GM19452 (cell line): ENCODE results near the gene FKBP2.

ENCODE experiments used
- ATAC-seq: cut with Tn5 transposase; IDR thresholded peaks from one replicate; pipeline ENCODE4 v1.9.1; 2021; ENCODE audit not compliant: unreplicated experiment

The FKBP2 gene

DNA sequence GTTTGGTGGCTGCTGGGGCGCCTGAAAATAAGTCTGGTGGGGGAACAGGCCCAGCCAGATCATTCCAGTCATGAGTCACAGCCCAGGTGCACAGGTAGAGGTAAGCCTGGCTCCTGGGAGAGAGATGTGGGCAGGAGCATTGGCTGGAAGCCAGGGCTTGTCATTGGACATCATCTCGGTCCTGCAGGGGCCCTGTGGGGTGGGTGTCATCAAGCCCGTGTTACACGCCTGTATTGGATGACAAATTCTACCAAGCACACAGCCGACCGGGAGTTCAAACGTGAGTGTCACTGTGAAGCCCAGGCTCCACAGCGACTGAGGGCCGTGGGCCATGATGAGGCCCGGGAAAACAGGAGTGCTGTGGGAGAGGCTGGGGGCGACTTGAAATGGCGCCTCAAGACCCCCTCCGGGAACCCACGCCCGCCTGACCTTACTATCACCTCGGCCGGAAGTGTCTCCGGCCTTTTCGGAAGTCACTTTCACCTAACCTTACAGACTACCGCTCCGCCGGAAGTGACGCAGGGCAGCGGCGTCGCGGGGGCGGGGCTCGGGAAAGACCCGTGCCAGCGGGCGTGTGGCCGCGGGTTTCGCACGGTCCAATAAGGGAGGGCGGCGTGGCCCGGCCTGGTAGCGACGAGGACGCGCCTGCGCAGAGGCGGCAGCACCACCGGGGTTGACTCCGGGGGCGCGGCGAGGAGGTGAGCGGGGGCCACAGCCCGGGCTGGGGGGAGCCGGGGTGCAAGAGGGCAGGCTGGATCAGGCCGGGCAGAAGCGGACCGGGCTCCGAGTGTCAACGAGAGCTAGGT, at the start of gene FKBP2:
Gene FKBP2, plus strand, starts transcription at position 661 of the 806 bp plus-strand sequence. CDS start 1,293 bp downstream, outside the sequence.
- peak; percentile 53 for ATAC-seq

- ATAC-seq: no peak
Measured at GRCh38 chr11:64192434-64192833, 48.5 kb upstream of the FKBP2 start.

DNA sequence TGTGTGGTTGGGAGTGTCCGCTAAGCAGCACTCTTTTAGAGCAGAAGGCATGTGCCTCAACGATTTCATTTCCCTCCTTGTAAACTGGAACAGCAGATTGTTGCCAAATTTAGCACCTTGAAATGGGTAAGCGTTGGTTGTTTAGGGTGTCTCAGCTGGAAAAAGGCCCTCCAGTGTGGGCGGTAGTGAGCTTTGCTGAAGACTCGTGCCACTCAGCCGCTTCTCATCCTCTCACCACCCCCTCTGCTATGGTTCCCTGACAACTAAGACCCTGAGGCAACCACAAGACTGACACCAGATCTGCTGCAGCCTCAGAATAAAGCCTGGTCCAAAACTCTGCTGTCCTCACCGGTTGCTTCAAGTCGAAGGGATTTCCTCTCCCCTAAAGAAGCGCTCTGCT, 44.3 kb upstream of the FKBP2 start:
- no peak for ATAC-seq

DNA sequence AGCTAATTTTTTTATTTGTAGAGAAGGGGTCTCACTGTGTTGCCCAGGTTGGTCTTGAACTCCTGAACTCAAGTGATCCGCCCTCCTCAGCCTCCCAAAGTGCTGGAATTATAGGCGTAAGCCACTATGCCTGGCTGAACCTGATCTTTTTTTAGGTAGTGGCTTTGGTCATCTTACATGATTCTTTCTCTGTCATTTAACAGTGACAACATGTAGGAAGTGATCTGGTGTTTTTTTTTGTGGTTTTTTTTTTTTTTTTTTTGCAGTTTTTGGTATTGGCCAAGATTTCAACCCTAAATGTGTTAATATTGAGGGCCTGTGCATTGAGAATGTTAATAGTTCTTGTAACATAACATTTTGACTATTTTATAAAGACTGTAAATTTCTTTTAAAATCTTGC, 42.4 kb upstream of the FKBP2 start:
- no peak for ATAC-seq

GRCh38 chr11:64201543-64201942, 39.4 kb upstream of the FKBP2 start:
- no peak for ATAC-seq

- no peak for ATAC-seq
Measured at GRCh38 chr11:64202992-64203391, 37.9 kb upstream of the FKBP2 start.

DNA sequence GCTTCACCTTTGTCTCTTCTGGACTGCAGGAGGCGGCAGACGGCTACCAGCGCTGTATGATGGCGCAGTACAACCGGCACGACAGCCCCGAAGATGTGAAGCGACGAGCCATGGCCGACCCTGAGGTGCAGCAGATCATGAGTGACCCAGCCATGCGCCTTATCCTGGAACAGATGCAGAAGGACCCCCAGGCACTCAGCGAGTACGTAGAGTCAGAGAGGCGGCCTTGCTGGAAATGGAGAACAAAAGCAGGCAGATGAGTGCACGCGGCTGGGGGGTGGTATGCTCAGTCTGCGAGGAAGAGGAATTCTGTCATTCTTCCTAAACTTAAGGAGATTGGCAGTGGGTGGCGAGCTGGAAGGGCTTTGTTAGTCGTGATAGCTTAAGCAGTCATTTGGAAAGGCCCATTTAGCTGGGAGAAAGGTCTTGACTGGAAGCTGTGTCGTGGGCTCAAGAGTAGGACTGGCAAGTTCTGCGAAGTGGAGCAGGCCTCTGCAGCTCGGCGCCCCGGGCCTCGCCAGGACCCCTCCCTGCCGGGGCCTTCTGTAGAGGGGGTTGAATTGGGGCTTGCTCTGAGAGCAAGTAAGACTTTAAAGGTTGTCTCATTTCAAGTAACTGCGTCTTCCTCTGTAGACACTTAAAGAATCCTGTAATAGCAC, 37.3 kb upstream of the FKBP2 start:
- no peak for ATAC-seq

DNA sequence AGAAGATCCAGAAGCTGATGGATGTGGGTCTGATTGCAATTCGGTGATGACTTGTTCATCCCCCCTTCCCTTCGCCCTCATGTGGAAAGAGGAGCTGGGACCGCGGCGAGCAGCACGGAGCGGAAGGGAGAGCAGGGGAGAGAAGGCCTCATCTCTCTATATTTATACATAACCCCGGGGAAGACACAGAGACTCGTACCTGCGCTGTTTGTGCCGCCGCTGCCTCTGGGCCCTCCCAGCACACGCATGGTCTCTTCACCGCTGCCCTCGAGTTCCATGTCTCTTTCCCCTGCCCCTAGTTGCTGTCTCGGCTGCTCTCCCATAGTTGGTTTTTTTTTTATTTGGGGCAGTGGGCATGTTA, 36.8 kb upstream of the FKBP2 start:
- ATAC-seq: no peak

DNA sequence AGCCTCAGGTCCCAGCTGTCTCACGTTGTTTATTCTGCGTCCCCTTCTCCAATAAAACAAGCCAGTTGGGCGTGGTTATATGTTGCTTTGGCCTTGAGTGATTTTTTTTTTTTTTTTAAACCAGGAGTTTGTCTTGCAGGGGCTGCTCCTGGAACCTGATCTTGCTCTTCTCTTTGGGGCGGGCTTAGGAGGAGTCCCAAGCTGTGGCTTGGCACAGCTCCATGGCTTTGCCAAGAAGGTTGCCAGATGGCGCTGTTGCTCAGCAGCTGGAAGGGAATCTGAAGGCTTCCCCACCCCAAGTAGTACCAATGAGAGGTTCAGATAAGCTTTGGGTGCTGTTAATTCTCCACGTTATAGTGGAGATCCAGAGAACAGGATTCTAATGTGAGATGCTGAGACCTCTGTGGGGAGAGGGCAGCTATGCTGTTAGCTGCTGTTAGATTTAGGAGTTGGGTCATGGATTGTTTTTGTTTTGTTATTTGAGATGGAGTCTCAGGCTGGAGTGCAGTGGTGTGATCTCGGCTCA, 36.4 kb upstream of the FKBP2 start:
- ATAC-seq: no peak

- no peak for ATAC-seq
Measured at GRCh38 chr11:64206457-64207255, 34.2 kb upstream of the FKBP2 start, which contains the start of gene FERMT3. FERMT3 (plus strand) TSS chr11:64206721; CDS start chr11:64207365, 644 bp downstream.

DNA sequence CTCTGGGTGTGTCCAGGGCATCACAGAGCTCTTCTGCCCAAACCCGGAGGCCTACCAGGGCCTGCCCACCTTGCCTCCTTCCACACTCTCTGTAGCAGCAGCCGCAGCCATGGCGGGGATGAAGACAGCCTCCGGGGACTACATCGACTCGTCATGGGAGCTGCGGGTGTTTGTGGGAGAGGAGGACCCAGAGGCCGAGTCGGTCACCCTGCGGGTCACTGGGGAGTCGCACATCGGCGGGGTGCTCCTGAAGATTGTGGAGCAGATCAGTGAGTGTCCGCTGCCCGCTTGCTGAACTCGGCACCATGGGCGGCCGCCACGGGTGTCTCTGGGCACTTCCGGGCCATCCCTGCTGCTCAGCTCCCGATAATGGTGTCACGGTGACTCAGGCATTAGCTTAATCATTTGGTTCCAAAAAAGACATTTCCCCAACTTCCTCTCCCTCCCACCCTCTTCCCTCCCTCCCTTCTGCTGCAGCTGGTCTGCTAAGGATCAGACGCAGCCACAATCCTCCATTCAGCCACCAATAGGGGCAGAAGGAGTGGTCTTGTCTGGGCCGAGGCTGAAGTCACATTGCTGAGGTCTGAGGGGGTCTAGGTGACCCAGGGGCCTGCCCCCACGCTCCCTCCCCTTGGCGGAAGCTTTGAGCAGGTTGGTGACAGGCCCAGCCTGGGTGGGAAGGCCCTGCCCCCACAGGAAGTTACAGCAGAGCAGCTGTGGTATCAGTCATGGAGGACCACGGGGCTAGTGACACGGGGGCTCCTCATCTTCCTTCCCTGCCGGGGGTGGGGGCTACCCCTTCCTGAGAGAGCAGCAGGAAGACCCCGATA, 33.4 kb upstream of the FKBP2 start:
- ATAC-seq: peak; percentile 69

- no peak for ATAC-seq
Measured at GRCh38 chr11:64208086-64208795, 32.7 kb upstream of the FKBP2 start.

- ATAC-seq: no peak
Measured at GRCh38 chr11:64208796-64209562, 31.9 kb upstream of the FKBP2 start.

- no peak for ATAC-seq
Measured at GRCh38 chr11:64209563-64209843, 31.4 kb upstream of the FKBP2 start.

- no peak for ATAC-seq
Measured at GRCh38 chr11:64210301-64211020, 30.4 kb upstream of the FKBP2 start.

- ATAC-seq: no peak
Measured at GRCh38 chr11:64211181-64211872, 29.6 kb upstream of the FKBP2 start.

- no peak for ATAC-seq
Measured at GRCh38 chr11:64216879-64217278, 24.0 kb upstream of the FKBP2 start.
